CD4-positive, alpha-beta T cell treated with Interleukin-15 for 1 hour (primary cell): ENCODE data around the gene APPL2.
"Not testable (repeated sequence)": the region's sequence is repeated elsewhere in the genome, so short reads cannot be mapped to it uniquely, and the experiment has no call there.

Source experiments
- DNase-seq: peaks from one replicate; pipeline ENCODE4 v3.0.0-alpha.2; 2020

APPL2 gene

GRCh38 chr12:105189293-105189692 lies 46.7 kb downstream of the APPL2 start:
- no peak for DNase-seq

DNA sequence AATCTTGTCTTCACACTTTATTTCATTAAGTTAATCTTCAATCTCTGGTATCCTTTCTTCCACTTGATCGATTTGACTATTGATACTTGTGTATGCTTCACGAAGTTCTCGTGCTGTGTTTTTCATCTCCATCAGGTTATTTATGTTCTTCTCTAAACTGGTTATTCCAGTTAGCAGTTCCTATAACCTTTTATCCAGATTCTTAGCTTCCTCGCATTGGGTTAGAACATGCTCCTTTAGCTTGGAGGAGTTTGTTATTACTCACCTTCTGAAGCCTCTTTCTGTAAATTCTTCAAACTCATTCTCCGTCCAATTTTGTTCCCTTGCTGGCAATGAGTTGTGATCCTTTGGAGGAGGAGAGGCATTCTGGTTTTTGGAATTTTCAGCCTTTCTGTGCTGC lies 52.0 kb downstream of the APPL2 start:
- not testable (repeated sequence) for DNase-seq

DNA sequence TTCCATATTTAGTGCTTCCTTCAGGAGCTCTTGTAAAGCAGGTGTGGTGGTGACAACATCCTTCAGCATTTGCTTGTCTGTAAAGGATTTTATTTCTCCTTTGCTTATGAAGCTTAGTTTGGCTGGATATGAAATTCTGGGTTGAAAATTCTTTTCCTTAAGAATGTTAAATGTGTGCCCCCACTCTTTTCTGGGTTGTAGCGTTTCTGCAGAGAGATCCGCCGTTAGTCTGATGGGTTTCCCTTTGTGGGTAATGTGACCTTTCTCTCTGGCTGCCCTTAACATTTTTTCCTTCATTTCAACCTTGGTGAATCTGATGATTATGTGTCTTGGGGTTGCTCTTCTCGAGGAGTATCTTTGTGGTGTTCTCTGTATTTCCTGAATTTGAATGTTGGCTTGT lies 52.6 kb downstream of the APPL2 start:
- DNase-seq: not testable (repeated sequence)

GRCh38 chr12:105179114-105179513 lies 56.9 kb downstream of the APPL2 start:
- not testable (repeated sequence) for DNase-seq

GRCh38 chr12:105177208-105177607 lies 58.8 kb downstream of the APPL2 start:
- DNase-seq: no peak

DNA sequence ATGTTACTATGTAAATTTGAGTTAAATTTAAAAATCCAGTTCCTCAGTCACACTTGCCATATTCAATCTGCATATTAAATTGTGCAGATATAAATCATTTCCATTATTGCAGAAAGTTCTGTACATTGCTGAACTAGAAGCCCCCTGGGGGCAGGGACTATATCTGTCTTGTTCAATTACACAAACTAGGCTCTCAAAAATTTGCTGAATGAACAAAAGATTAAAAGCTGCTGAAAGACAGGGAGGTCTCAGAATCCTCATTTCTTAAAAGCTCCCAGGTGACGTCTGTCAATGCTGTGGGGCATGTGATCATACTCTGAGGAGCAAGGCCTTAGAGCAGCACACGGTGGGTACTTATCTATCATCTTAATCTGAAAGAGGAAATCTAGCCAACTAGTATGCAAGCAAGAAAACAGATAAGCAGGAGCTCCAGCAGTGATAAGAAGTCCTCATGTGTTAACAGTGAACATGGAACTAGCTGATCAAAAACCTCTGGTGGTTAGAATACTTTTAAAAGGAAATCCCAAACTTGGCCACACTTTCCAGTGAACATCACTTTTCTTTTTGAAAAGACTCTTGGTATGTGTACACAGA lies 60.5 kb downstream of the APPL2 start:
- DNase-seq: no peak

DNA sequence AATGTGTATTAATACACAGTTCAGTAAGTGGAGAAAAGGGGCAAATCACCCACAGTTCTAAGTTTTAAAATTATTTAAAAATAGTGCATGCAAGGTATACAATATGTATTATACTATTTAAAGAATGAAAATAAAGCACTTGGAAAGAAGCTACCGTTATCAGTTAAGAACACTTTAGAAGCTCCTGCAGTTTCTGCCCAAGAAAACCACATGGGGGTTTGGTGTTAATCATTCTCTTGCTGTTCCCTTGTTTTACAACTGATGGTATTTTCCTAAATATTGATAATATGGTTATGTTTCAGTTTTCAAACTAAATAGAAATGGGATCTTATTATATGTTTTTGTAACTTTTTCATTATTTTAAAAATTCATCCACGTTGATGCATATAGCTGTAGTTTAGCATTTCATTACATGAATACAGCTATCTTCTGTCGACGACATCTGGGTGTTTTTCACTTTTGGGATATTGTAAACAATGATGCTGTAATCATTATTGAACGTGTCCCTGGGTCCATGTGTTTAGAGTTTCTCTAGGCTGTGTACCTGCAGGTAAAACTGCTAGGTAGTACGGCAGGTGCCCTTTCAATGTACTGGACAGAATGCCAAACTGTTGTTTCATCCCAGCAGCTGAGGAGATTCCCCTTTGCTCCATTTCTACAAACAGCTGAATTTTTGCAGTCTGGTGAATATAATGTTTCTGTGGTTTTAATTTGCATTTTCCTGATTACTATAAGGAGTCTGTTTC lies 64.1 kb downstream of the APPL2 start:
- DNase-seq: no peak

- DNase-seq: no peak
Measured at GRCh38 chr12:105170139-105170538, 65.8 kb downstream of the APPL2 start.

DNA sequence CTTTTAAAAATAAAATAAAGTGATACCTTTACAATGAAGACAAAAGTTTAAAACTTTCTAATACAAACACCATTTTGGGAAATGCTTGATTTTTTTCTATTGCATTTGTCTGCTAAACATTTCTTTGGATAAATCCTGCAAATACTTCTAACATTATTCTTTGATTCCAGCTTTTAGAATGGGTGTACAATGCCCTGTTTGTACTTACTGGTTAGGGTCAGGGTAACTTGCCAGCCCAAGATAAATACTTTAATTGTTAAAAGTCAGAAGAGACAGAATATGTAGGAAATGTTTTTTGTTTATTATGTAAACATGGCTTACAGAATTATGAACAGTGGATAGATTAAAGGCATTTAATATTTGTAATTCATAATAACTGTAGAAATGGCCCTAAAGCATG lies 68.0 kb downstream of the APPL2 start:
- DNase-seq: no peak

GRCh38 chr12:105167346-105167745 lies 68.6 kb downstream of the APPL2 start:
- DNase-seq: no peak

GRCh38 chr12:105166736-105167135 lies 69.2 kb downstream of the APPL2 start:
- DNase-seq: no peak

- no peak for DNase-seq
Measured at GRCh38 chr12:105164068-105164467, 71.9 kb downstream of the APPL2 start.

GRCh38 chr12:105162174-105162573 lies 73.8 kb downstream of the APPL2 start:
- no peak for DNase-seq

- DNase-seq: no peak
Measured at GRCh38 chr12:105158876-105159275, 77.1 kb downstream of the APPL2 start.

- no peak for DNase-seq
Measured at GRCh38 chr12:105157606-105158005, 78.4 kb downstream of the APPL2 start.

DNA sequence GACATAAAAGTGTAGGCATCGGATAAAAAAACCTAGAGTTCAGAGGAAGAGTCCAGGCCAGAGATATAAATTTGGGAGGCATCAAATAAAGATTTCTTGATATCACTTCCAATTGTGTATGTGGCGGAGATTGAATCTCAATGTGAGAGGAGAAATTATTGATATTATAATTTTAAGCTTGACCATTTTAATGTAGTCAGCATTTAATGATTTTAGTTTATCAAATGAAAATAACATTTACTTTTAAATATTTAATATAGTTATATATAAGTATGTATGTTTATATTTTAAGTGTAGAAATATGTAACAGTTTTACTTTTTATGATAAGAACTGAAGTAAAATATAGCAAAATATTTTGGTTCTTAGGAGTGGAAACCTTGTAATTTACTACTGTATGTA lies 79.7 kb downstream of the APPL2 start:
- DNase-seq: no peak

DNA sequence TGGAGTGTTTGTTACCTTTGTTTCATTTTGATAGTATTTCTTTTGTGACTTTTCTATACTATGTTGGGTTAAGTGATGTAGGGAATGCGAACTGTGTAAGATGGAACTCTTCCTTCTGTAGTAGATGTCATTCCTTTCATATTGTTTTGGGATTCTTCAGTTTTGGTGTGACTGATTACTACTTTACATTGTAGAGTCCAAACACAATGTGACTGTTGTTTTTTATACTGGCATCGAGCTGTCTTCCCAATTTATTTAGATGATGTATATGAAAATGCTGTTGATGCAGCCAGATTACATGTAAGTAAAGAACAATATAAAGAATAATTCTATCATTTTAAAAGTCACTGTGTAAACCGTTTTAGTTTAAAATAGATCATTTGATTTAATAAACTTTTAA lies 93.7 kb downstream of the APPL2 start:
- DNase-seq: no peak

- DNase-seq: no peak
Measured at GRCh38 chr12:105141320-105141922, 94.6 kb downstream of the APPL2 start.

DNA sequence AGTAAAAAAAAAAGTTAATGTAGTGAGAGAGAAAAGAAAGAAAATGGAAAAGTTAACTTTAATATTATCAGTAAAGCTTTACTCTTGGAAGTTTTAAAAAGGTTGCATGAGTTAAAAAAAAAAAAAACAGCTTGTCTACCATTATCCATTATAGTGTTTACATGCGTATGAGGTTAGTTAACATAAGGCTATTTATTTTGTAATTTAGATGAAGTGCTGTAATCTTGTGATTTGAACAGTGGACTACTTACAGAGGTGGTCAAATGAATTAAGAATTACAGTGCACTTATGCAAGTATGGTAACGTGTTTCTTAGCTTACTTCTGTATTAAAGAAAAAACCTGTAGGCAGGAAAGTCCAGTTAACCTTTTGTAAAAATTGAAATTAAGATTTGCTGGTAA lies 97.7 kb downstream of the APPL2 start:
- DNase-seq: no peak
